ENCODE measurements around the gene RGL4.

RGL4 gene

DNA sequence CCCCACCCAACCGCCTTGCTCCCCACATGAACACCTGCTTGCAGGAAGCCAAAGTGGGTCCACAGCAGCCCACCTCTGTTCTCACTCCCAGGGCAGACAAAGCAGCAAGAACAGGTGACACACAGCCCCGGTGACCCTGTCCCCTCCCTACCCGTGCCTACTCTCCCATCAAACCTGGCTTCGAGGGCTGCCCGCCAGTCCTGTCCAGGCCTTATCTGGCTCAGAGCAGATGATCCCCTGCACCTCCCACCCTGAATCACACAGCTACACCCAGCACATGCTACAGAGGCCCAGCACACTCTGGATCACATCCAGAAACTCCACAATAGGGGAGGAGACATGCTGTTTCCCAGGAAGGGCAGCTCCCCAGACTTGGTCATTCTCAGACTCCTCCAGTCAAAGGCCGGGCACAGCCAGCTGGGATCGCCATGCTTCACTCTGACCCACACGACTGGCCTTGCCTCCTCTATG is 6.2 kb upstream of the RGL4 start:
- TF ChIP-seq, protein P1, sequence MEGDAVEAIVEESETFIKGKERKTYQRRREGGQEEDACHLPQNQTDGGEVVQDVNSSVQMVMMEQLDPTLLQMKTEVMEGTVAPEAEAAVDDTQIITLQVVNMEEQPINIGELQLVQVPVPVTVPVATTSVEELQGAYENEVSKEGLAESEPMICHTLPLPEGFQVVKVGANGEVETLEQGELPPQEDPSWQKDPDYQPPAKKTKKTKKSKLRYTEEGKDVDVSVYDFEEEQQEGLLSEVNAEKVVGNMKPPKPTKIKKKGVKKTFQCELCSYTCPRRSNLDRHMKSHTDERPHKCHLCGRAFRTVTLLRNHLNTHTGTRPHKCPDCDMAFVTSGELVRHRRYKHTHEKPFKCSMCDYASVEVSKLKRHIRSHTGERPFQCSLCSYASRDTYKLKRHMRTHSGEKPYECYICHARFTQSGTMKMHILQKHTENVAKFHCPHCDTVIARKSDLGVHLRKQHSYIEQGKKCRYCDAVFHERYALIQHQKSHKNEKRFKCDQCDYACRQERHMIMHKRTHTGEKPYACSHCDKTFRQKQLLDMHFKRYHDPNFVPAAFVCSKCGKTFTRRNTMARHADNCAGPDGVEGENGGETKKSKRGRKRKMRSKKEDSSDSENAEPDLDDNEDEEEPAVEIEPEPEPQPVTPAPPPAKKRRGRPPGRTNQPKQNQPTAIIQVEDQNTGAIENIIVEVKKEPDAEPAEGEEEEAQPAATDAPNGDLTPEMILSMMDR (IDR thresholded peaks at IDR 0.05; ENCODE audit: low read depth, low read length), result no peak
- Histone ChIP-seq H3K4me3 (ENCODE audit: low read depth, low read length) (no peak overlapping the region), H3K27me3 (ENCODE audit: insufficient read depth, low read depth, severe bottlenecking) (no peaks in the 10 kb centered on the region), H3K9me3 (ENCODE audit: severe bottlenecking) (no peaks in the 10 kb centered on the region), H3K27ac (no peak overlapping the region), H3K36me3 (peaks cover 12% of the 10 kb centered on the region)
- no peak for DNase-seq

DNA sequence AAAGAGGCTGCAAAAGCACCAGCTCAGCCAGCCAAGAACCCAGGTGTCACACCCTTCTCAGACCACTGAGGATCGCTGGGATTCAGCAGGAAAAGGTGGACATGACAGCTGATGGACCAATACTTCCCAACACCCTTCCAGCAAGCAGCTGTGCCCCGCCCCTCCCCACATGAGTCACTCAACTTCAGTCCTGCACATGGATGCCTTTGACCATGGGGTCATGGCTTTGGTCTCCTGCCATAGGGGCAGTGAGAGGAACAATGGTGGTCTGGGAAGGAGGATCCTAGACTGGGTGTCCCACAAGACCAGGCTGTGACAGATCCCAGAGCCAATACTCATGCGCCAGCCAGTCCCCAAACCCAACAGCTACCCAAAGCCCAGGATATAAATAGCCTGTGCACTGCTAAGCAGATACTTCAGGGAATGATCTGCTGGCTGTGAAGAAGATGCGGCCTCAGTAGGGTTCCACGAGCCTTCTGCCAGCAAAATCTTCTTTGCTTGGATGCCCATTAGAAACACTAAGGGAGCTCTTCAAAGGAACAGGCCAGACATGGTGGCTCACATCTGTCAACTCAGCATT is 5.5 kb upstream of the RGL4 start:
- TF ChIP-seq, protein P1 (IDR thresholded peaks at IDR 0.05; ENCODE audit: low read depth, low read length), result no peak
- H3K9me3 ChIP-seq (ENCODE audit: severe bottlenecking), result no peaks in the 10 kb centered on the region
- H3K36me3 ChIP-seq, result peaks cover 19% of the 10 kb centered on the region
- H3K4me3 ChIP-seq (ENCODE audit: low read depth, low read length), result no peak overlapping the region
- no peak overlapping the region for H3K27ac ChIP-seq
- no peaks in the 10 kb centered on the region for H3K27me3 ChIP-seq (ENCODE audit: insufficient read depth, low read depth, severe bottlenecking)
- DNase-seq, result no peak

DNA sequence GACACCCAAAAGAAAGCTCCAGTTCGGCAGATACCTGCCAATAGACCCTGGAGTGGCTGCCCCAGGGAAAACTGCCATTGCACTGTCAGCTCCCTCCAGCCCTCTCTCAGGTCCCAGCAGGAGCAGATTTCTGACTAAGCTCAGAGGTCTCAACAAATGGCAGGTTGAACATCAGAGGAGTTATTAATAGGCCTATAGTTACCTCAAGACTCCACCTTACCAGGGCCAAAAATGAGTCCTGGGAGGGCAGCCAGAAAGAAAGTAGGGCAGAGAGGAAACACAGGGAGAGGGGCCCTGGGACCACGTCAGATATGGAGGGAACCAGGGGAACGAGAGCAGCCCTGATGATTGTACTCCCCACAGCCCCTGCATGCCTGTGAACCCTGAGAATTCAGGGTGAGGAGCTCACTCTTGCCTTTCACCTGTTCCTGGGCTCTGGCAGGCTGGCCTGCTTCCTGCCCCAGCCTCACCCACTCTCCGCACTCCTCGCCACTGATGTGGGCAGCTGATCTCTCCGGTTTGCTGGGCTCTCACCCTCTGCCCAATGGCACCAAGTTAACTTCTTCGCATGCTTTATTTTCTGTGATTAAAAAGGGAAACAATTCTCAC is 4.3 kb upstream of the RGL4 start:
- no peak overlapping the region for H3K4me3 ChIP-seq (ENCODE audit: low read depth, low read length)
- H3K27ac ChIP-seq, result no peak overlapping the region
- H3K36me3 ChIP-seq, result peaks cover 22% of the 10 kb centered on the region
- H3K27me3 ChIP-seq (ENCODE audit: insufficient read depth, low read depth, severe bottlenecking), result no peaks in the 10 kb centered on the region
- no peaks in the 10 kb centered on the region for H3K9me3 ChIP-seq (ENCODE audit: severe bottlenecking)
- TF ChIP-seq, protein P1 (IDR thresholded peaks at IDR 0.05; ENCODE audit: low read depth, low read length), result no peak
- no peak for DNase-seq

DNA sequence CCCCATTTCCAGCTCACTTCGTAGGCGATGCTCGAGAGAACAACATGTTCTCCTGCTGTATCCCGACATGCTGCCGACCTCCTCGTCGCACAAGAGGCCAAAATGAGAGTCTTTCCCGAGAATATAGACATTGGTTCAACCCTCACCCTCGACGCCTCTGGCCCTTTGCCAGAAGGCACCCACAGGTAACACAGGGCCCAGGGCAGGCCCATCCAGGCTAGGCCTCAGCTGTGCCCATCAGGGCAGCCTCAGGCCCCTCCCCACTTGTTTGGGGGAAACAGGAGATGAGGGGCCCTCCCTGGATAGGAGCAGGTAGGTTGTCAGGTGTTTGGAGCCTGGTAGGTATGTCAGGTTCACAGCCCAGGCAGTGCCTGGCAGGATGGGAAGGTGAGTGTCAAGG is 2.7 kb upstream of the RGL4 start:
- TF ChIP-seq, protein P1 (IDR thresholded peaks at IDR 0.05; ENCODE audit: low read depth, low read length), result no peak
- Histone ChIP-seq H3K36me3 (peaks cover 16% of the 10 kb centered on the region), H3K27me3 (ENCODE audit: insufficient read depth, low read depth, severe bottlenecking) (no peaks in the 10 kb centered on the region)

DNA sequence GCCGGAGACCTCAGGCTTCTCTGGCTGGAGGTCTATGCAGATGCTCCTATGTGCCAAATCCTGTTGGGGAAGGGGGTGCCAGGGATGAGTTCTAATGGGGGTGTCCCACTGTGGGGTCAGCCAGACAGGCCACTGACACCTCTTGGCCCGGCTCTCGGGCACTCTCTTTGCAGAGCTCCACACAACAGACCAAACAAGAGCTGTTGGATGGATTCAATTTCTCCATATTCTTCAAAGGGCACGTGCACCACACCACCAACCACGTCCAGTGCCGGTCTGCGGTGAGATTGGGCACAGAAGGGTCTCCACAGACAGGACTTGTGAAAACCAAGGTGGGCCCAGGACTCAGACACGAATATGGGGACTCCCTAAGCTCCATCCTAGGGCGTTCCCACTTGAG is 2.2 kb upstream of the RGL4 start:
- DNase-seq, result no peak
- no peak overlapping the region for H3K4me3 ChIP-seq (ENCODE audit: low read depth, low read length)
- H3K27ac ChIP-seq, result no peak overlapping the region
- no peaks in the 10 kb centered on the region for H3K27me3 ChIP-seq (ENCODE audit: insufficient read depth, low read depth, severe bottlenecking)
- peaks cover 17% of the 10 kb centered on the region for H3K36me3 ChIP-seq
- H3K9me3 ChIP-seq (ENCODE audit: severe bottlenecking), result no peaks in the 10 kb centered on the region
- TF ChIP-seq, protein P1 (IDR thresholded peaks at IDR 0.05; ENCODE audit: low read depth, low read length), result no peak

More for the DNA sequence above, 2.7 kb upstream of the RGL4 start:
- Histone ChIP-seq H3K4me3 (ENCODE audit: low read depth, low read length) (no peak overlapping the region), H3K9me3 (ENCODE audit: severe bottlenecking) (no peaks in the 10 kb centered on the region), H3K27ac (no peak overlapping the region)
- DNase-seq, result no peak

DNA sequence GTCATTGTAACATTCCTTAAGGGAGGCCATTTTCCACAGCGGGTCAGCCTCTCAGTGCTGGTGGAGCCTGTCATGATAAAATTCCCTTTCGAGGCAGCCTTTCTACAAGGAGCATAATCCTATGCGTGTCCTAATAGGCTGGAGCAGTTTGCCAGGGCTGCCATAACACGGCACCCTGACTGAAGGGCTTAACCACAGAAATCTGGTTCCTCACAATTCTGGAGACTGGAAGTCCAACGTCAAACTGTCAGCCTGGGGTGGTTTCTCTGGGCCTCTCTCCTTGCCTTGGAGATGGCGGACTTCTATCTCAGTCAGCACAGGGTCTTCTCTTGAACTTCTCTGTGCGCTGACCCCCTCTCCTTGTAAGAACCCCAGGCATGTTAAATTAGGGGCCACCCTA is 1.4 kb upstream of the RGL4 start:
- peaks cover 26% of the 10 kb centered on the region for H3K36me3 ChIP-seq
- H3K4me3 ChIP-seq (ENCODE audit: low read depth, low read length), result no peak overlapping the region
- DNase-seq, result no peak
- H3K27me3 ChIP-seq (ENCODE audit: insufficient read depth, low read depth, severe bottlenecking), result no peaks in the 10 kb centered on the region
- H3K9me3 ChIP-seq (ENCODE audit: severe bottlenecking), result no peaks in the 10 kb centered on the region
- H3K27ac ChIP-seq, result no peak overlapping the region
- TF ChIP-seq, protein P1 (IDR thresholded peaks at IDR 0.05; ENCODE audit: low read depth, low read length), result no peak
